ENCODE results near the gene BANP.

Gene BANP

GRCh38 chr16:88007321-88007731 lies 56.1 kb downstream of the BANP start:
- Histone ChIP-seq H3K36me3 (ENCODE audit: insufficient read depth, low read length) (peaks cover 19% of the 10 kb centered on the region), H3K4me3 (ENCODE audit: low read length) (no peak overlapping the region), H3K4me1 (ENCODE audit: control insufficient read depth, insufficient read depth, low read length) (peaks cover 17% of the 10 kb centered on the region), H3K4me2 (ENCODE audit: low read length) (no peak overlapping the region), H3K9me3 (replicated peaks; ENCODE audit: low read length) (no peaks in the 10 kb centered on the region), H3K9ac (ENCODE audit: low read depth, low read length) (no peak overlapping the region), H3K27me3 (ENCODE audit: control insufficient read depth, insufficient read depth, low read length) (no peaks in the 10 kb centered on the region)

GRCh38 chr16:88008840-88009239 lies 57.6 kb downstream of the BANP start:
- Histone ChIP-seq H3K4me2 (ENCODE audit: low read length) (no peak overlapping the region), H3K9me3 (replicated peaks; ENCODE audit: low read length) (no peaks in the 10 kb centered on the region), H3K9ac (ENCODE audit: low read depth, low read length) (no peak overlapping the region), H3K36me3 (ENCODE audit: insufficient read depth, low read length) (peaks cover 21% of the 10 kb centered on the region), H3K27me3 (ENCODE audit: control insufficient read depth, insufficient read depth, low read length) (no peaks in the 10 kb centered on the region), H3K4me3 (ENCODE audit: low read length) (no peak overlapping the region), H3K4me1 (ENCODE audit: control insufficient read depth, insufficient read depth, low read length) (peaks cover 23% of the 10 kb centered on the region)

DNA sequence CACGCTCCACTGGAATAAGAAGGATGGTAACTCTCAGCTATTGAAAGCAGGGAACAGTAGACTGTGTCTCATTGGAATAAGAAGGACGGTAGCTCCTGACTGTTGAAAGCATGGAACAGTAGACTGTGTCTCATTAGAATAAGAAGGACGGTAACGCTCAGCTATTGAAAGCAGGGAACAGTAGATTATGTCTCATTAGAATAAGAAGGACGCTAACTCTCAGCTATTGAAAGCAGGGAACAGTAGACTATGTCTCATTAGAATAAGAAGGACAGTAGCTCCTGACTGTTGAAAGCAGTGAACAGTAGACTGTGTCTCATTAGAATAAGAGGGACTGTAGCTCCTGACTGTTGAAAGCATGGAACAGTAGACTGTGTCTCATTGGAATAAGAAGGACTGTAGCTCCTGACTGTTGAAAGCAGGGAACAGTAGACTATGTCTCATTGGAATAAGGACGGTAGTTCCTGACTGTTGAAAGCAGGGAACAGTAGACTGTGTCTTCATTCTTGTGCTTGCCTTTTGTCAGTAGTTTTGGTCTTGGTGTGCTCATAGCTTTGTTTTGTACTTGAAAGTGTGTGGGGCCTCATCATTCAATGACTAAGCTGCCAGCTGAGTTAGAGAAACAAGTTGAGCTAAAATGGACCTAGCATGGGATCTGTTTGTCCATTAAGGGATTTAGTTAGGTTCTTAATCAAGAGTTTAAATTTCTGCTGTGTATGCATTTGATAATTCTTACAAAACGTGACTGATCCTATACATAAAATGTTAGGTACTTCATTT lies 58.5 kb downstream of the BANP start:
- no peaks in the 10 kb centered on the region for H3K9me3 ChIP-seq (replicated peaks; ENCODE audit: low read length)
- peaks cover 28% of the 10 kb centered on the region for H3K4me1 ChIP-seq (ENCODE audit: control insufficient read depth, insufficient read depth, low read length)
- peaks cover 21% of the 10 kb centered on the region for H3K36me3 ChIP-seq (ENCODE audit: insufficient read depth, low read length)

DNA sequence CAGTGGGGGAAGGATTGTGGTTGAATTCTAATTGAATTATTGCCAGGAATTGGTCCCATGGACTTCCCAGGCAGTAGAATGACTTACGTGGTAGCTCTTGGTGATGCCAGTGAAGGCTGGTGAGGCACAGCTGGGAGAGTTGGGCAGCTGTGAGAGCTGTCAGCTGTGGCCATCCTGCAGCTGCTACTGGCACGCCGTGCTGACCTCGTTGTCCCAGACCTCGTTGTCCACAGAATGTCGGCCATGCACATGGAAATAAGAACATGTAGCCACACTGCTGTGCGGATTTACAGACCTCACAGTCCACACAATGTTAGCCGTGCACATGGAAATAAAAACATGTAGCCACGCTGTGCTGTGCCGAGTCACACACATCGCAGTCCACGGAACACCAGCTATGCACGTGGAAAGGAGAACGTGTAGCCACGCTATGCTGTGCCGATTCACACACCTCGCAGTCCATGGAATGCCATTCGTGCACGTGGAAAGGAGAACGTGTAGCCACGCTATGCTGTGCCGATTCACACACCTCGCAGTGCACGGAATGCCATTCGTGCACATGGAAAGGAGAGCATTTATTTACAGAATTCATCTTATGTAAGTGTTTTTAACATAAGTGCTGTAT lies 59.2 kb downstream of the BANP start:
- no peak overlapping the region for H3K4me2 ChIP-seq (ENCODE audit: low read length)
- H3K9ac ChIP-seq (ENCODE audit: low read depth, low read length), result no peak overlapping the region
- H3K36me3 ChIP-seq (ENCODE audit: insufficient read depth, low read length), result peaks cover 21% of the 10 kb centered on the region
- peaks cover 33% of the 10 kb centered on the region for H3K4me1 ChIP-seq (ENCODE audit: control insufficient read depth, insufficient read depth, low read length)
- H3K27me3 ChIP-seq (ENCODE audit: control insufficient read depth, insufficient read depth, low read length), result no peaks in the 10 kb centered on the region
- no peak overlapping the region for H3K4me3 ChIP-seq (ENCODE audit: low read length)
- no peaks in the 10 kb centered on the region for H3K9me3 ChIP-seq (replicated peaks; ENCODE audit: low read length)

More for the DNA sequence above, 58.5 kb downstream of the BANP start:
- H3K9ac ChIP-seq (ENCODE audit: low read depth, low read length), result no peak overlapping the region
- H3K4me3 ChIP-seq (ENCODE audit: low read length), result no peak overlapping the region
- no peaks in the 10 kb centered on the region for H3K27me3 ChIP-seq (ENCODE audit: control insufficient read depth, insufficient read depth, low read length)
- no peak overlapping the region for H3K4me2 ChIP-seq (ENCODE audit: low read length)

DNA sequence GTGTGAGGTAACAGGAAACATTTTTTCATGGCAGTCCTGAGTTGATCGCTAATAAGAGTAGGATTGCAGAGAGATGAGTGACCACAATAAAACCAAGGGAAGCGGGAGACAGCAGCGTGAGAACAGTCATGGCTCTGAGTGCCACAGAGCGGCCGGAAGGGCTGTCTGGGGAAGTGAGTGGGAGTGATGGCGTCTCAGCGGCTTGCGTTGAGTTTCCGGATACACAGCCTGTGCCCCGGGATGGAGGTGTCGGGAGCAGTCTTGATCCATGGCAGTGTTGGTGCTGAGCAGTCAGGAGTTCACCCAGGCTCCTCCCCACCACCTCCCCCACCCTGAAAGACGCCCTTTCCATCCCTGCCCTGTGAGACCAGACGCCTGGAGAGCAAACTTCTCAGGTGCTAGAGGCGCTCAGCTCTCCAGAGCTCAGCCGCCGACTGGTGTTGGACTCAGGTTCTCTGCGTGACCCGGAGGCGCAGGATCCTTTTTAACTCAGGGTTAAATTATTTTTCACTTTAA lies 59.8 kb downstream of the BANP start:
- no peak overlapping the region for H3K4me2 ChIP-seq (ENCODE audit: low read length)
- peaks cover 33% of the 10 kb centered on the region for H3K4me1 ChIP-seq (ENCODE audit: control insufficient read depth, insufficient read depth, low read length)
- H3K36me3 ChIP-seq (ENCODE audit: insufficient read depth, low read length), result peaks cover 21% of the 10 kb centered on the region
- no peak overlapping the region for H3K4me3 ChIP-seq (ENCODE audit: low read length)
- no peaks in the 10 kb centered on the region for H3K27me3 ChIP-seq (ENCODE audit: control insufficient read depth, insufficient read depth, low read length)
- H3K9me3 ChIP-seq (replicated peaks; ENCODE audit: low read length), result no peaks in the 10 kb centered on the region
- H3K9ac ChIP-seq (ENCODE audit: low read depth, low read length), result no peak overlapping the region

- Histone ChIP-seq H3K9me3 (replicated peaks; ENCODE audit: low read length) (no peaks in the 10 kb centered on the region), H3K4me3 (ENCODE audit: low read length) (no peak overlapping the region), H3K27me3 (ENCODE audit: control insufficient read depth, insufficient read depth, low read length) (no peaks in the 10 kb centered on the region), H3K4me1 (ENCODE audit: control insufficient read depth, insufficient read depth, low read length) (peaks cover 33% of the 10 kb centered on the region), H3K9ac (ENCODE audit: low read depth, low read length) (no peak overlapping the region), H3K4me2 (ENCODE audit: low read length) (no peak overlapping the region), H3K36me3 (ENCODE audit: insufficient read depth, low read length) (peaks cover 16% of the 10 kb centered on the region)
Observed at GRCh38 chr16:88012360-88012759, 61.1 kb downstream of the BANP start.

DNA sequence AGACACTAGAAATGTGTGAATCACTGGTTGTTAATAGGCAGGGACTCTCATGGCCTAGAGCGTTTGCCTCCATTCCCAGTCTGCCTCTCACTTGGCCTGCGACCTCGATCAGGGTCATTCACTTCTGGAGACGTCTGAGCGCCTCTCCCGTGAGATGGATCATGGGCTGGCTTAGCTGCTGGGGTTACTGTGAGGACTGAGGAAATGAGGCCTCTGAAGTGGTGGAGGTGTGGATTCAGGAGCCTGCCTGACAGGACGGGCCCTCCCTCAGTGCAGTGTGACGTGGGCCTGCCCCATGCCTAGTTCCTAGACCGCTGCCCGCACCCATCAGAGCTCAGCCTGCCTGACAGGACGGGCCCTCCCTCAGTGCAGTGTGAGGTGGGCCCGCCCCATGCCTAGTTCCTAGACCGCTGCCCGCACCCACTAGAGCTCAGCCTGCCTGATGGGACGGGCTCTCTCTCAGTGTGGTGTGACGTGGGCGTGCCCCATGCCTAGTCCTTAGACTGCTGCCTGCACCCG lies 61.9 kb downstream of the BANP start:
- H3K4me3 ChIP-seq (ENCODE audit: low read length), result no peak overlapping the region
- H3K27me3 ChIP-seq (ENCODE audit: control insufficient read depth, insufficient read depth, low read length), result no peaks in the 10 kb centered on the region
- H3K9me3 ChIP-seq (replicated peaks; ENCODE audit: low read length), result no peaks in the 10 kb centered on the region
- no peak overlapping the region for H3K4me2 ChIP-seq (ENCODE audit: low read length)
- H3K9ac ChIP-seq (ENCODE audit: low read depth, low read length), result no peak overlapping the region
- H3K4me1 ChIP-seq (ENCODE audit: control insufficient read depth, insufficient read depth, low read length), result peaks cover 33% of the 10 kb centered on the region
- peaks cover 10% of the 10 kb centered on the region for H3K36me3 ChIP-seq (ENCODE audit: insufficient read depth, low read length)

DNA sequence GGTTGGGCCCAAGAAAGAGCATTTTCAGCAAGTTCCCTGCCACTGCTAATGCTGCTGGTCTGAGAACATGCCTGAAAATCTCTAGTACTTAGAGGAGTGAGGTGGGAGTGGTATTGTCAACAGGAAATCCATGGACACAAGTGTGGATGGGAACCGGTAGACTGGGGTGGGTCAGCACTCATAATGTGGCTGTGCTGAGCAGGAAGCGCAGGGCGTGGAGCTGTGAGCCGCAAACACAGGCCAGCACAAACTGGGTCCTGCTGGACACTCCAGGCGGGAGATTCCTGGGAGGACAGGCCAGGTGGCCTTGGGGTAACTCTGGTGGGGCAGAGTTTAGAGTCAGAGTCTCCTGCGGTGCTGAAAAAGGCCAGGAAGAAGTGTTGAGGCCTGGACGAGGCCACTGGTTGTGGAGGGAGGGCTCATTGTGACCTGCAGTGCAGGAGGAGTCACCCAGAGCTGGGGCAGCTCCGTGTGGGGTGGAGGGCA lies 62.6 kb downstream of the BANP start:
- Histone ChIP-seq H3K36me3 (ENCODE audit: insufficient read depth, low read length) (peaks cover 8% of the 10 kb centered on the region), H3K4me2 (ENCODE audit: low read length) (peak overlapping the region; percentile 51), H3K9me3 (replicated peaks; ENCODE audit: low read length) (no peaks in the 10 kb centered on the region), H3K4me3 (ENCODE audit: low read length) (no peak overlapping the region), H3K4me1 (ENCODE audit: control insufficient read depth, insufficient read depth, low read length) (peaks cover 33% of the 10 kb centered on the region), H3K27me3 (ENCODE audit: control insufficient read depth, insufficient read depth, low read length) (no peaks in the 10 kb centered on the region), H3K9ac (ENCODE audit: low read depth, low read length) (peak overlapping the region; percentile 21)

DNA sequence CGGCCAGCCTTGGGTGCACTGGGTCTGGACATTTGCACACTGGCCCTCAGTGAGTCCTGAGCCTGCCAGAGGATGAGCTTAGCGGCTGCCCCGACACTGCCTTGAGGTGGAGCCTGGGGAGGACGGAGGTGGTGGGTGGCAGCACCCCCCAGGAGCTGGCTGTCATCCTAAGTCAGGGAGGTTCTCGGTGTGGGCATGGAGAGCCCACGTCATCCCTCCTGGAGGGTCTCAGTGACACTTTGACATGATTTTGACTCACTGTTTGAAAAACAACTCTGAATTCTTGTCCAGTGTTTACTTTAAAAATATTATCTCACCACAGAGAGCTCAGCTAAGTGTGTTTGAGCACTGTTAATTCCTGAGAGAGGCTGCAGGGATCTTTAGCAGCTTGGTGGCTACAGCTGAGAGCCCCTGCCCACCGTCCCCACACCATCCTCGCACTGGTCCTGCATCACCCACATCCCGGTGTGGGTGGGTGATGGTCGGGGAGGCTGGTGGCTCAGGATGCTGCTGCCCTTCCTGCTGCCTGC lies 63.1 kb downstream of the BANP start:
- Histone ChIP-seq H3K4me2 (ENCODE audit: low read length) (peak overlapping the region; percentile 51), H3K36me3 (ENCODE audit: insufficient read depth, low read length) (peaks cover 8% of the 10 kb centered on the region), H3K4me1 (ENCODE audit: control insufficient read depth, insufficient read depth, low read length) (peaks cover 33% of the 10 kb centered on the region), H3K9me3 (replicated peaks; ENCODE audit: low read length) (no peaks in the 10 kb centered on the region), H3K4me3 (ENCODE audit: low read length) (no peak overlapping the region), H3K9ac (ENCODE audit: low read depth, low read length) (peak overlapping the region; percentile 21), H3K27me3 (ENCODE audit: control insufficient read depth, insufficient read depth, low read length) (no peaks in the 10 kb centered on the region)

- H3K4me3 ChIP-seq (ENCODE audit: low read length), result no peak overlapping the region
- H3K9me3 ChIP-seq (replicated peaks; ENCODE audit: low read length), result no peaks in the 10 kb centered on the region
- no peak overlapping the region for H3K9ac ChIP-seq (ENCODE audit: low read depth, low read length)
- peaks cover 26% of the 10 kb centered on the region for H3K4me1 ChIP-seq (ENCODE audit: control insufficient read depth, insufficient read depth, low read length)
- H3K27me3 ChIP-seq (ENCODE audit: control insufficient read depth, insufficient read depth, low read length), result no peaks in the 10 kb centered on the region
- H3K4me2 ChIP-seq (ENCODE audit: low read length), result peak overlapping the region; percentile 51
- peaks cover 3% of the 10 kb centered on the region for H3K36me3 ChIP-seq (ENCODE audit: insufficient read depth, low read length)
Observed at GRCh38 chr16:88014954-88015805, 63.9 kb downstream of the BANP start.

- no peak overlapping the region for H3K9ac ChIP-seq (ENCODE audit: low read depth, low read length)
- H3K9me3 ChIP-seq (replicated peaks; ENCODE audit: low read length), result no peaks in the 10 kb centered on the region
- H3K4me3 ChIP-seq (ENCODE audit: low read length), result no peak overlapping the region
- no peak overlapping the region for H3K4me2 ChIP-seq (ENCODE audit: low read length)
- peaks cover 20% of the 10 kb centered on the region for H3K4me1 ChIP-seq (ENCODE audit: control insufficient read depth, insufficient read depth, low read length)
- H3K36me3 ChIP-seq (ENCODE audit: insufficient read depth, low read length), result peaks cover 3% of the 10 kb centered on the region
- no peaks in the 10 kb centered on the region for H3K27me3 ChIP-seq (ENCODE audit: control insufficient read depth, insufficient read depth, low read length)
Observed at GRCh38 chr16:88015806-88016140, 64.5 kb downstream of the BANP start.
